HEK293 (cell line): ENCODE measurements around the gene TIMM44.

ENCODE experiments used
- CTCF ChIP-seq: fragments of 450-650 bp; formaldehyde crosslinking; IDR thresholded peaks from 2 replicates; pipeline ENCODE4 v1.5.1; 2016; ENCODE audit warnings: missing biosample characterization, missing genetic modification characterization
- HOXD13 ChIP-seq: sonication (generic); formaldehyde crosslinking; IDR thresholded peaks from 2 replicates; pipeline ENCODE4 v1.8.0; 2022; ENCODE audit warnings: missing genetic modification reagents, borderline replicate concordance
- ZNF138 ChIP-seq: fragments of 450-650 bp; formaldehyde crosslinking; IDR thresholded peaks from 2 replicates; pipeline ENCODE4 v1.5.1; 2016; ENCODE audit warnings: missing biosample characterization, missing genetic modification characterization, borderline replicate concordance
- ZNF629 ChIP-seq: fragments of 450-650 bp; formaldehyde crosslinking; IDR thresholded peaks from 2 replicates; pipeline ENCODE4 v1.5.1; 2017; ENCODE audit warnings: missing biosample characterization, missing genetic modification characterization

- TF ChIP-seq CTCF (tag by site-specific recombination) = no peak
- TF ChIP-seq HOXD13 (CRISPR knock-in tag) = no peak
- TF ChIP-seq ZNF629 (tag by site-specific recombination) = no peak
- no peak for TF ChIP-seq ZNF138
Observed at GRCh38 chr19:7879836-7880235, 63.6 kb downstream of the TIMM44 start.
